Endodermal cell (in vitro differentiated cells): Measurements from ENCODE around the gene JMJD1C. TPM values are rescaled to one million over a fixed set of nuclear protein-coding genes. Genes with fewer than 3 reads are reported as not detected.

Source experiments
- DNase-seq: peaks from one replicate; pipeline ENCODE4 v3.0.0-alpha.2; 2017
- H3K27ac ChIP-seq: 2 replicates; pipeline ENCODE4 v1.5.1; 2013; ENCODE audit warnings: mild to moderate bottlenecking, low read depth, low read length, moderate library complexity
- H3K27me3 ChIP-seq: 2 replicates; pipeline ENCODE4 v1.6.1; 2013; ENCODE audit warnings: mild to moderate bottlenecking, low read length, moderate library complexity; ENCODE audit not compliant: insufficient read depth, control insufficient read depth, poor library complexity, severe bottlenecking
- H3K36me3 ChIP-seq: 2 replicates; pipeline ENCODE4 v1.7.0; 2013; ENCODE audit warnings: mild to moderate bottlenecking, low read length, moderate library complexity; ENCODE audit not compliant: control insufficient read depth, insufficient read depth
- H3K4me1 ChIP-seq: one replicate; pipeline ENCODE4 v1.7.0; 2013; ENCODE audit warnings: low read length; ENCODE audit not compliant: control insufficient read depth, insufficient read depth
- H3K4me3 ChIP-seq: 2 replicates; pipeline ENCODE4 v1.5.1; 2013; ENCODE audit warnings: mild to moderate bottlenecking, low read length, moderate library complexity
- H3K9ac ChIP-seq: 2 replicates; pipeline ENCODE4 v1.6.1; 2013; ENCODE audit warnings: mild to moderate bottlenecking, low read length, moderate library complexity; ENCODE audit not compliant: poor library complexity, severe bottlenecking; ENCODE audit errors: extremely low read depth
- H3K9me3 ChIP-seq: 2 replicates; pipeline ENCODE4 v1.6.1; 2013; ENCODE audit warnings: mild to moderate bottlenecking, low read length, moderate library complexity; ENCODE audit not compliant: control insufficient read depth
- H3K27ac Mint-ChIP-seq: 2 replicates; pipeline ENCODE4 v1.8.0; 2020; ENCODE audit warnings: mixed read lengths
- H3K27me3 Mint-ChIP-seq: 2 replicates; pipeline ENCODE4 v1.8.0; 2021; ENCODE audit warnings: mild to moderate bottlenecking, mixed read lengths; ENCODE audit not compliant: insufficient read depth
- H3K36me3 Mint-ChIP-seq: 2 replicates; pipeline ENCODE4 v1.8.0; 2020; ENCODE audit warnings: low read depth, mixed read lengths
- H3K4me1 Mint-ChIP-seq: 2 replicates; pipeline ENCODE4 v1.8.0; 2020; ENCODE audit warnings: mixed read lengths
- H3K4me3 Mint-ChIP-seq: 2 replicates; pipeline ENCODE4 v1.8.0; 2020; ENCODE audit warnings: mild to moderate bottlenecking, moderate library complexity, mixed read lengths
- H3K9me3 Mint-ChIP-seq: 2 replicates; pipeline ENCODE4 v1.8.0; 2020; ENCODE audit warnings: mild to moderate bottlenecking, mixed read lengths
- WGBS, 2 experiments: methylation state at CpG; one replicate each; pipeline versions ENCODE4 v1.1.5 to v1.1.7; 2013; ENCODE audit warnings: missing lambda C conversion rate in 2 of 2, mixed read lengths in 1 of 2; ENCODE audit not compliant: insufficient coverage in 1 of 2, insufficient read length in 1 of 2; 5-methylcytosine and 5-hydroxymethylcytosine counted together
- long read RNA-seq, 4 experiments: library from polyadenylated mRNA in 2 of 4; library from RNA in 1 of 4; library from capped mRNA in 1 of 4; stranded (forward) in 3 of 4; unstranded in 1 of 4; transcript quantifications; one replicate each; pipeline ENCODE4 v2.0.0, GENCODE V29; 2020 to 2021; ENCODE audit warnings: inconsistent platforms in 1 of 4
- polyA plus RNA-seq, 2 experiments: library from polyadenylated mRNA; stranded (reverse); fragments of 50-300 nt; gene quantifications; one replicate each; pipeline ENCODE4 v1.2.3, GENCODE V29; 2013
- total RNA-seq, 2 donors: library from RNA; stranded (reverse); fragmentation: NEBNext Ultra II Directional in 1 of 2; extraction: Animal tissue kit (Norgen Biotek cat#: 25700) in 1 of 2; gene quantifications; 2 replicates in 1 of 2; 3 replicates in 1 of 2; pipeline ENCODE4 v1.2.1, GENCODE V29; 2021
- TF ChIP-seq, protein P1 (sequence below): fragments of 200-600 bp; sonication (generic); conservative IDR thresholded peaks from 2 replicates; pipeline ENCODE4 v1.5.0; 2021; ENCODE audit warnings: antibody characterized with exemption, mild to moderate bottlenecking

The JMJD1C gene, protein sequence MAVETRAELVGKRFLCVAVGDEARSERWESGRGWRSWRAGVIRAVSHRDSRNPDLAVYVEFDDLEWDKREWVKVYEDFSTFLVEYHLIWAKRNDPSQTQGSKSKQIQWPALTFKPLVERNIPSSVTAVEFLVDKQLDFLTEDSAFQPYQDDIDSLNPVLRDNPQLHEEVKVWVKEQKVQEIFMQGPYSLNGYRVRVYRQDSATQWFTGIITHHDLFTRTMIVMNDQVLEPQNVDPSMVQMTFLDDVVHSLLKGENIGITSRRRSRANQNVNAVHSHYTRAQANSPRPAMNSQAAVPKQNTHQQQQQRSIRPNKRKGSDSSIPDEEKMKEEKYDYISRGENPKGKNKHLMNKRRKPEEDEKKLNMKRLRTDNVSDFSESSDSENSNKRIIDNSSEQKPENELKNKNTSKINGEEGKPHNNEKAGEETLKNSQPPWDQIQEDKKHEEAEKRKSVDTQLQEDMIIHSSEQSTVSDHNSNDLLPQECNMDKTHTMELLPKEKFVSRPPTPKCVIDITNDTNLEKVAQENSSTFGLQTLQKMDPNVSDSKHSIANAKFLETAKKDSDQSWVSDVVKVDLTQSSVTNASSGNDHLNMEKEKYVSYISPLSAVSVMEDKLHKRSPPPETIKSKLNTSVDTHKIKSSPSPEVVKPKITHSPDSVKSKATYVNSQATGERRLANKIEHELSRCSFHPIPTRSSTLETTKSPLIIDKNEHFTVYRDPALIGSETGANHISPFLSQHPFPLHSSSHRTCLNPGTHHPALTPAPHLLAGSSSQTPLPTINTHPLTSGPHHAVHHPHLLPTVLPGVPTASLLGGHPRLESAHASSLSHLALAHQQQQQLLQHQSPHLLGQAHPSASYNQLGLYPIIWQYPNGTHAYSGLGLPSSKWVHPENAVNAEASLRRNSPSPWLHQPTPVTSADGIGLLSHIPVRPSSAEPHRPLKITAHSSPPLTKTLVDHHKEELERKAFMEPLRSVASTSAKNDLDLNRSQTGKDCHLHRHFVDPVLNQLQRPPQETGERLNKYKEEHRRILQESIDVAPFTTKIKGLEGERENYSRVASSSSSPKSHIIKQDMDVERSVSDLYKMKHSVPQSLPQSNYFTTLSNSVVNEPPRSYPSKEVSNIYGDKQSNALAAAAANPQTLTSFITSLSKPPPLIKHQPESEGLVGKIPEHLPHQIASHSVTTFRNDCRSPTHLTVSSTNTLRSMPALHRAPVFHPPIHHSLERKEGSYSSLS (N-terminal part only)
- 100 to 1,000 TPM in 1 of 2 donors, 10 to 100 TPM in 1; 91.3 to 114 TPM for total RNA-seq
- 79.6 TPM for polyA plus RNA-seq (2013, experiment 1 of 2)
- polyA plus RNA-seq (2013, experiment 2 of 2): 73.7 TPM
- long read RNA-seq, experiment 1, full-length matches to known transcripts: 1 of 22 reads
- long read RNA-seq, experiment 1, partial matches to known transcripts: 13 of 22 reads
- long read RNA-seq, experiment 1, other reads (novel, unspliced or antisense): 8 of 22 reads
- long read RNA-seq, experiment 2, partial matches to known transcripts: 16 of 44 reads
- long read RNA-seq, experiment 2, other reads (novel, unspliced or antisense): 27 of 44 reads
- long read RNA-seq, experiment 3, partial matches to known transcripts: 66 of 109 reads
- long read RNA-seq, experiment 3, other reads (novel, unspliced or antisense): 38 of 109 reads
- long read RNA-seq, experiment 4, partial matches to known transcripts: 17 of 25 reads
- long read RNA-seq, experiment 4, other reads (novel, unspliced or antisense): 7 of 25 reads

DNA sequence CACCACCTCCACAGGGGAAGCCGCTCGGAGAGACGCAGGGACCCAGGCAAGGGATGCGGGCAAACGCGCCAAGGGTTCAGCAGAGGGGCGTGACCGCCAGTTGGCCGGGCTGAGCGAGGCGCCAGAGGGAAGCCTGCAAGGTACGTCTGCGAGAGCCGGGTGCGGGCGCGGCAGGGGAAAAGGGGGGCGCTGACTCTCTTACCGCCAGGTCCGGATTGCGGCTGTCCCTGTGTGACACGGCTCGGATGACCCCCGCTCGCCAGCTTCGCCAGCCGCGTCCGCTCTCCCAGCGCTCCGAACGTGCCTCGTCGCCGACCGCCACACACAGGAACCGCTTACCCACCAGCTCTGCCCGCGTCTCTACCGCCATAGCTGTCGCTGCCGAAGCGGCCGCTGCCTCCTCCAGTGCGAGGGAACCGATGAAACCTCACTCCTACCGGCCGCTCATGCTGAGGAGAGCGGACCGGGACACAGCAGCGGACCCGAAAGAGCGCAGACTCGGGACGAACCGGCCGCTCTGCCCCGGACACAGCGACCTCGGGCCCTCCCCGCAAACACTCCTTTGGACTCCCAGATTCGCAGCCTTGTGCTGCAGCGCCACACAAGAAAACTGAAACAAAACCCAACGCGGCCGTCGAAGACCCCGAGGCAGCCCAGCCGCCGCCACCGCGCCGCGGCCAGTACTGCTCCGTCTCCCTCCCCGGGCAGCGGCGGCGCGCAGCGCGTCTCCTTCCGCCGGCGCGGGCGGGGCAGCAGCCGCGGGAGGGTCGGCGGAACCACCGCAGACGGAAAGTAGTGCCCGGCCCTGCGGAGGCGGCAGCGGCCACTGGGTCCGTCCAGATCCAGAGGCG, at the start of gene JMJD1C:
Gene JMJD1C, minus strand, starts transcription at position 685 of the 851 bp plus-strand sequence. Its CDS starts 315 bp downstream, at position 370.
- peak within 1 kb of the TSS; percentile 92 for H3K4me3 ChIP-seq
- peaks cover 4% of the 10 kb centered on the region for H3K9me3 ChIP-seq
- Mint-ChIP-seq H3K4me3 (peak within 1 kb of the TSS; percentile 99), H3K27ac (peak within 1 kb of the TSS; percentile 98), H3K36me3 (peaks cover 3% of the 10 kb centered on the region), H3K4me1 (peaks cover 33% of the 10 kb centered on the region), H3K27me3 (no peaks in the 10 kb centered on the region), H3K9me3 (no peaks in the 10 kb centered on the region)
- 0% methylated on average over 19 to 99 of the region's 99 CpGs for WGBS, 2 experiments
- peak within 1 kb of the TSS; percentile 86 for H3K9ac ChIP-seq
- H3K36me3 ChIP-seq: no peaks in the 10 kb centered on the region
- peak; percentile 94 for DNase-seq
- H3K27ac ChIP-seq: peak within 1 kb of the TSS; percentile 92
- H3K27me3 ChIP-seq: no peaks in the 10 kb centered on the region
- no peaks in the 10 kb centered on the region for H3K4me1 ChIP-seq
- TF ChIP-seq, protein P1, sequence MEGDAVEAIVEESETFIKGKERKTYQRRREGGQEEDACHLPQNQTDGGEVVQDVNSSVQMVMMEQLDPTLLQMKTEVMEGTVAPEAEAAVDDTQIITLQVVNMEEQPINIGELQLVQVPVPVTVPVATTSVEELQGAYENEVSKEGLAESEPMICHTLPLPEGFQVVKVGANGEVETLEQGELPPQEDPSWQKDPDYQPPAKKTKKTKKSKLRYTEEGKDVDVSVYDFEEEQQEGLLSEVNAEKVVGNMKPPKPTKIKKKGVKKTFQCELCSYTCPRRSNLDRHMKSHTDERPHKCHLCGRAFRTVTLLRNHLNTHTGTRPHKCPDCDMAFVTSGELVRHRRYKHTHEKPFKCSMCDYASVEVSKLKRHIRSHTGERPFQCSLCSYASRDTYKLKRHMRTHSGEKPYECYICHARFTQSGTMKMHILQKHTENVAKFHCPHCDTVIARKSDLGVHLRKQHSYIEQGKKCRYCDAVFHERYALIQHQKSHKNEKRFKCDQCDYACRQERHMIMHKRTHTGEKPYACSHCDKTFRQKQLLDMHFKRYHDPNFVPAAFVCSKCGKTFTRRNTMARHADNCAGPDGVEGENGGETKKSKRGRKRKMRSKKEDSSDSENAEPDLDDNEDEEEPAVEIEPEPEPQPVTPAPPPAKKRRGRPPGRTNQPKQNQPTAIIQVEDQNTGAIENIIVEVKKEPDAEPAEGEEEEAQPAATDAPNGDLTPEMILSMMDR: peak; percentile 31

DNA sequence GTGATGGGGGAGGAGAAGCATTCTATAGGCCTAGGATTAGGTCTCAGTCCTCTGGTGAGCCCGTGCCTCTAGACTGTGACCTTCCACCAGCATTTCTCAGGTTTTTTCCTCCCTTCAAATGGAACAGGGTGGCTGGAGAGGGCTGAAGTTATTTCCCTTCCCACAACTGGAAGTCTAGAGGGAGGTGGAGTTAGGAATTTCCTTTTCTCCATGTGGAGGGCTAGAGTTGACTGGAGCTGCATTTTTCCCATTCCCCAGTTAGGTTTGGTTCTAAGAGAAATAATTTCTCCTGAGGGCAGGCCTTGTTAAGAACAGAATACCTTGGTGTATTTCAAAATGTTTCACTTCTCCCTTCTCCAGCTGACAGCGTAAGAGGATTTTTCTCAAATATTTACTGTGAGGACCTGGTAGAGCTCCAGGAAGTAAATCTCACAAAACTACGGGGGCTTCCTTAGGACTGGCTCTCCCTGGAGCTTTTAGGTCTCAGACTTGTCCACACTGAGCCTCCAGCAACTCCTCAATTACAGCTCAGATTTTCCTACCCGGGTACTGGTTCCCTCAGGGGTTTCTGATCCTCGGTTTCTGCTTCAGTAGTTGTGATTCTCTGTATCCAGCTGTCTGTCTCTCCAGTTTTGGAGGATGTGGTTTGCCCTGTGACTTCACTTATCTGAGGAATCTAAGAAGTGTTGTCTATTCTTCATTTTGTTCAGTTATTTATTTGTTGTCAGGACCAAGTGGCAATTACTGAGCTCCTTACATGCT, 49.4 kb upstream of the JMJD1C start:
- WGBS, 2 experiments: 79 to 83% methylated on average over 2 to 4 of the region's 5 CpGs
- Histone ChIP-seq H3K27me3 (no peaks in the 10 kb centered on the region), H3K4me1 (peaks cover 5% of the 10 kb centered on the region), H3K27ac (peak overlapping the region; percentile 34), H3K36me3 (peaks cover 33% of the 10 kb centered on the region), H3K4me3 (peak overlapping the region; percentile 24), H3K9ac (no peak overlapping the region), H3K9me3 (peaks cover 14% of the 10 kb centered on the region)
- peaks cover 14% of the 10 kb centered on the region for H3K9me3 Mint-ChIP-seq
- peak overlapping the region; percentile 83 for H3K27ac Mint-ChIP-seq
- H3K4me1 Mint-ChIP-seq: peaks cover 31% of the 10 kb centered on the region
- H3K27me3 Mint-ChIP-seq: no peaks in the 10 kb centered on the region
- TF ChIP-seq, protein P1: no peak
- peaks cover 39% of the 10 kb centered on the region for H3K36me3 Mint-ChIP-seq
- DNase-seq: peak; percentile 73
- no peak overlapping the region for H3K4me3 Mint-ChIP-seq
